GM18951 (cell line): ENCODE data around the gene ANTXRL.
A peak's percentile ranks its signal among the peaks of the same experiment; 100 is the strongest.
"Not testable (repeated sequence)": the region's sequence is repeated elsewhere in the genome, so short reads cannot be mapped to it uniquely, and the experiment has no call there.

Source experiments
- POLR2A ChIP-seq: IDR thresholded peaks from 4 replicates; pipeline ENCODE4 v1.6.1; 2011; ENCODE audit warnings: mild to moderate bottlenecking; ENCODE audit not compliant: insufficient read length, insufficient read depth; ENCODE audit errors: extremely low read depth
- in situ Hi-C: fragments of 300-500 bp; cut with MboI; formaldehyde crosslinking; loops from one replicate; pipeline ENCODE4 v1.12.0; 2022; ENCODE audit warnings: low sequenced_read_pairs, mixed read lengths, inconsistent platforms; ENCODE audit not compliant: unreplicated experiment

The ANTXRL gene

GRCh38 chr10:46264336-46264735 lies 22.5 kb upstream of the ANTXRL start:
- in situ Hi-C loops, result no loop called here
- no peak for TF ChIP-seq POLR2A

- in situ Hi-C loops, result no loop called here
- TF ChIP-seq POLR2A, result no peak
Measured at GRCh38 chr10:46264737-46265368, 21.9 kb upstream of the ANTXRL start.

- in situ Hi-C loops, result not testable (repeated sequence)
Measured at GRCh38 chr10:46265566-46266305, 21.1 kb upstream of the ANTXRL start.

- TF ChIP-seq POLR2A, result no peak
- in situ Hi-C loops, result no loop called here
Measured at GRCh38 chr10:46266306-46266985, 20.4 kb upstream of the ANTXRL start.

GRCh38 chr10:46267132-46267985 lies 19.4 kb upstream of the ANTXRL start:
- in situ Hi-C loops, result no loop called here
- no peak for TF ChIP-seq POLR2A

- in situ Hi-C loops, result no loop called here
- TF ChIP-seq POLR2A, result peak; percentile 31
Measured at GRCh38 chr10:46268076-46268881, 18.5 kb upstream of the ANTXRL start.

GRCh38 chr10:46269554-46270053 lies 17.2 kb upstream of the ANTXRL start:
- in situ Hi-C loops, result not testable (repeated sequence)
- TF ChIP-seq POLR2A, result peak; percentile 25

GRCh38 chr10:46270086-46270811 lies 16.5 kb upstream of the ANTXRL start:
- TF ChIP-seq POLR2A, result no peak
- in situ Hi-C loops, result no loop called here

- in situ Hi-C loops, result not testable (repeated sequence)
Measured at GRCh38 chr10:46270963-46271530, 15.8 kb upstream of the ANTXRL start.

GRCh38 chr10:46271795-46272499 lies 14.8 kb upstream of the ANTXRL start:
- in situ Hi-C loops, result not testable (repeated sequence)

- in situ Hi-C loops, result no loop called here
- TF ChIP-seq POLR2A, result no peak
Measured at GRCh38 chr10:46272863-46273415, 13.9 kb upstream of the ANTXRL start.
